HEK293T (cell line): ENCODE data around the gene SIDT2.

Experiments used
- BHLHE40 ChIP-seq: fragments of 450-650 bp; IDR thresholded peaks from 2 replicates; pipeline ENCODE4 v1.6.1; 2016; ENCODE audit warnings: mild to moderate bottlenecking, moderate library complexity, borderline replicate concordance
- CTBP1 ChIP-seq: fragments of 450-650 bp; IDR thresholded peaks from 2 replicates; pipeline ENCODE4 v1.6.1; 2016; ENCODE audit warnings: borderline replicate concordance
- ELF4 ChIP-seq: fragments of 450-650 bp; IDR thresholded peaks from 2 replicates; pipeline ENCODE4 v1.6.1; 2017; ENCODE audit warnings: antibody characterized with exemption
- FOXA1 ChIP-seq: fragments of 450-650 bp; IDR thresholded peaks from 2 replicates; pipeline ENCODE4 v1.6.1; 2016; ENCODE audit warnings: mild to moderate bottlenecking
- FOXM1 ChIP-seq: fragments of 450-650 bp; IDR thresholded peaks from 2 replicates; pipeline ENCODE4 v1.6.1; 2017; ENCODE audit warnings: mild to moderate bottlenecking, borderline replicate concordance
- NFRKB ChIP-seq: fragments of 450-650 bp; IDR thresholded peaks from 2 replicates; pipeline ENCODE4 v1.6.1; 2016; ENCODE audit warnings: mild to moderate bottlenecking, moderate library complexity
- SP1 ChIP-seq: fragments of 450-650 bp; IDR thresholded peaks from 2 replicates; pipeline ENCODE4 v1.6.1; 2017
- SUZ12 ChIP-seq: fragments of 450-650 bp; IDR thresholded peaks from 2 replicates; pipeline ENCODE4 v1.6.1; 2016; ENCODE audit warnings: mild to moderate bottlenecking

- TF ChIP-seq BHLHE40 (no peak), SP1 (no peak), FOXA1 (no peak), CTBP1 (no peak), SUZ12 (no peak), ELF4 (no peak), FOXM1 (no peak), NFRKB (no peak)
Measured at GRCh38 chr11:117143390-117143789, 35.2 kb upstream of the SIDT2 start.
